ENCODE measurements around the gene UGT2A3. TPM values are rescaled to one million over a fixed set of nuclear protein-coding genes. Genes with fewer than 3 reads are reported as not detected.
"Not testable (repeated sequence)": the region's sequence is repeated elsewhere in the genome, so short reads cannot be mapped to it uniquely, and the experiment has no call there.

Gene UGT2A3
- not detected in 2 replicates for total RNA-seq

GRCh38 chr4:68951078-68951805, at the start of gene UGT2A3:
TSS of gene UGT2A3 (minus strand) at chr4:68951804. CDS start at chr4:68951760, 44 bp downstream.
- DNase-seq (ENCODE audit: low read depth in 2 of 2) = no peak

DNA sequence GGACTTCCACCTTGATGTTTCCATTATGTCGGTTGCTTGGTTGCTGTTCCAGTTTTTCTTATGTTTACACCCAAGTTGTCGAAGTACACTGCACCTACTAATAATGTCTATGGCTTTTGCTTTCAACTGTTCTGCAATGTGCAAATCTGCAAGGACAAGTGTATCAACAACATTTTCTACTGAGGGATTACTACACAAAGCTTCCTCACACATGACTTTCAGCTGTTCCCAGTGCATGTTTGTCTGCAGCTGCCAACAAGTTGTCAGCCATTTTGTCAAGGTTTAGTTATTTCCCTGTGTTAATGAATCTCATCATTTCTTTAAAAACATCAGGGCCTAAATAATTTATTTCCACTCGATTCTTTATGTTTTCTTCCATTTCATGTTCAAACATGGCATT, 45.4 kb upstream of the UGT2A3 start:
- DNase-seq (ENCODE audit: low read depth in 2 of 2) = no peak

DNA sequence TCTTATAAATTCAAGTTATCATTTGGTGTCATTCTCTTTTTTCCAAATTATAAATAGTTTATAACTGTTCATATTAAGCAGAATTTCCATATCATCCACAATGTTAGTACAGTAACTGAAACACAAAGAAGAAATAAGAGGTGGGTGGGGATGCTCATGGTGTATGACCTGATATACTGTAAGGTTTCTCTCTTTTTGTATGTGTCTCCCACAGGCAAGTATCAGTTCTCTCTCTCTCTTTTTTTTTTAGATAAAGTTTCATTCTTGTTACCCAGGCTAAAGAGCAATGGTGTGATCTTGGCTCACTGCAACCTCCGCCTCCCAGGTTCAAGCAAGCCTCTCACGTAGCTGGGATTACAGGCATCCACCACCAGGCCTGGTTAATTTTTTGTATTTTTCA, 43.7 kb upstream of the UGT2A3 start:
- DNase-seq (ENCODE audit: low read depth in 2 of 2) = no peak

DNA sequence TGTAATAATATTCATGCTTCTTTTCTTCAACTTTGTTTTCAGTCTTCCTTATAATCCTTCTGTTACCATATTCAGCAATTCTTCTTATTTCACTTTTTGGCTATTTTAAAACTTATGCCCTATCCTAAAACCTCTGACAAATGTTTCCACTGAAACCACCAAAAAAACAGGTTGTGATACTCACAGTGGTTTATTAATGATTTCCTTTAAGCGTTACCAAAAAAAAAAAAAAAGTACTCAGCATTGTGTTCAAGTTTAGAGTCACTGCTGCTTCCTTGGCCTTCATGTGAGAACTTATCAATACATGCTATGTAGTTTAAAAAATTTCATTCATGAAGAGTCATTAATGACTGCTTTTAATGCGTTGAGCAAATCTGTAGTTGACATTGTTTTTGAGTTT, 35.4 kb upstream of the UGT2A3 start:
- no peak for DNase-seq (ENCODE audit: low read depth in 2 of 2)

GRCh38 chr4:68985442-68985841, 33.8 kb upstream of the UGT2A3 start:
- DNase-seq (ENCODE audit: low read depth in 2 of 2) = no peak

DNA sequence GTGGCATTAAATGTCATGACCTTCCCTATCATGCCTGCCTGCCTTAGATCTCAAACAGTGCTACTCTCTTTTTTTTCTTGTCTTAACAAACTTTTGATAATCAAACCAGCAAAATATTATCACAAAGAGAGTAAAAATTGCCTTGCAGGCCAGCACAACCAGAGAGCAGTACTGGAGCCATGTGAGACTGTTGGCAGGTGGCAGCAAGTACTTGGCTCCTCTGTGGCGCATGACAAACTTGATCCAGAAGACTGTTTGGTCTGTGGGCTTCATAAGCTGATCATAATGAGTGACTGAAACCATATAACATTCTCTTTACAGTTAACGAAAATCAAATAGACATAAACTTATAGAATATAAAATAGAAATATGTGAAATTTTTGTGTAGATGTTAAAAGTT, 33.3 kb upstream of the UGT2A3 start:
- DNase-seq (ENCODE audit: low read depth in 2 of 2) = no peak

DNA sequence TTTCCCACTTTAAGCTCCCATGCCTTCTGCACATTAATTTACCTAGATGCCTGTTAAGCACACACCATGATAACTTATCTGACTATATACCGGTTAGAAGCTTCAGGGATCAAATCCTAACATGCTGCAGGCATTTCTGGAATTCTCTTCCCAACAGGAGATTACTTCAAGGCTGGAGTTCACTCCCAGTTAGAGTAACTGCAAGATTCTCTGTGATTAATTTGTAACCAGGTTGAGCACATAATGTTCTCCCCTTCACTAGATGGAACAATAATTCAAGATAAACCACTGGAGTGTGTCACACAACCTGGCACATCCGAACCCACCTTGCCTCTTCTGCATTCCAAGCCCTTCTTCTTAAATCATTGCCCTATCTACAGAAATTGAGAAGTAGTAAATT, 11.8 kb upstream of the UGT2A3 start:
- DNase-seq (ENCODE audit: low read depth in 2 of 2) = no peak

GRCh38 chr4:68962868-68963267, 11.3 kb upstream of the UGT2A3 start:
- DNase-seq (ENCODE audit: low read depth in 2 of 2) = no peak

DNA sequence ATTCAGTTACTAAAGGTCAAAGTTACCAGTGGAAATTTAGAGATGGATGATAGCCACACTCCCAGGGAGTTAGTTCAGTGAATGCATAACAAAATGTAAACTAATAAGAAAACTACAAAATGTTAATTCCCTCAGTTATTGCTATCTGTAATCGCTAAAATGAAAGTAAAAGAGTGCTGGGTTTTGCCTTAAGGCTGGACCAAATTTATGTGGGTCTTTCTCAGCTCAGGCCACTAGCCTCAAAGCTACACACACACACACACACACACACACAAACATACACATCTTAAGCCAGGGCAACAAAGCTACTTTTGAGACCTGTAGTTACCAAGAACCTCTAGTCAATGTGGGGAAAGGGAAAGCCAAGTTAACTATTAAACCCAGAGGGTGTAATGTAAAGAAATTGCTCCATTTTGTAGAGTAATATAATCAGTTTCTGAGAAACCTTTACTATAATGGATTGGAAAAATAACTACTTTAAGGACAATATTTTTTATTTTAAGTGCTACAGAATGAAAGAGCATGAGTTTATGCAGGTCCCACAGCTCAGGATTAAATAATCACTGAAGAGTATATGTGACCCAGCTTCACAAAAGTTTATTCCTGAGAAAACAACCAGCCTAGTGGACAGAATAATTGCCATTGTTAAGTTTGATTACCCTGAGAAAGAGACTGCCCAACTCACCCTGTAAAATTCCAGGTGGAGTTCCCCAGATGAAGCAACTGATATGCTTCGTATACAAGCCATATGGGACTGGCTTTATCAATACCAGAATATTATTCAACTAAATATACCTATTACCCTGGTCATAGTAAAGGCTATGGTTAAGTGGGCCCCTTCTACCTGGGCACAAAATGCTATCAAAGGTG, 8.9 kb upstream of the UGT2A3 start:
- no peak for DNase-seq (ENCODE audit: low read depth in 2 of 2)

DNA sequence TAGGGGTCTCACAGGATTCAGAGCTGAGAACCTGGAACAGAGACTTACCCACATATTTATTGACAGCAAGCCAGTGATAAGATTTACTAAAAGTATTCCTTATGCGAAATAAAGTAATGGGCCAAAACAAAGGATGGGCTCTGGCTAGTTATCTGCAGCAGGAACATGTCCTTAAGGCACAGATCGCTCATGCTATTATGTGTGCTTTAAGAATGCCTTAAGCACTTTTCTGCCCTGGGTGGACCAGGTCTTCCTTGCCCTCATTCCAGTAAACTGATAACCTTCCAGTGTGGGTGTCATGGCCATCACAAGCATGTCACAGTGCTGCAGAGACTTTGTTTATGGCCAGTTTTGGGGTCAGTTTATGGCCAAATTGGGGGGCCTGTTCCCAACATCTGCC, 7.5 kb upstream of the UGT2A3 start:
- not testable (repeated sequence) for DNase-seq (ENCODE audit: low read depth in 2 of 2)

DNA sequence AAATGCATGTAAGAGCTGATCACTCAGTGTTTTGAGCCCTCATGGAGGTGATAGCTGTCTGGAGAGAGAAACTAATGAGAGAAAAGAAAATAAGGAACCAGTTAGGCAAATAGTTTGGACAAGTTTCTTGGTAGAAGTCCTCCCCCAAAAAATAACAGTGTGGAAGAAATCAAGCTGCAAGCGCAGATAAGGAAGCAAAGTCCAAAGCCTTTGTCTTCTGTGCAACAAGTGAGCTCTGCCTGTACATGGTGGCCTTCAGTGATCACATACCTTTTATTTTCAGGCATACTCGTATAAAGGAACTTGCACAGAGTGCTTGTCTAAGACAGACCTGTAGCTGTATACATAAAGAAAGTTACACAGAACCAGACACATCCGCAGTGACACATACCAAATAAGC, 2.5 kb upstream of the UGT2A3 start:
- no peak for DNase-seq (ENCODE audit: low read depth in 2 of 2)

GRCh38 chr4:68953056-68953596, 1.5 kb upstream of the UGT2A3 start:
- DNase-seq (ENCODE audit: low read depth in 2 of 2) = no peak

- no peak for DNase-seq (ENCODE audit: low read depth in 2 of 2)
Measured at GRCh38 chr4:68951806-68952585, 392 bp upstream of the UGT2A3 start.

DNA sequence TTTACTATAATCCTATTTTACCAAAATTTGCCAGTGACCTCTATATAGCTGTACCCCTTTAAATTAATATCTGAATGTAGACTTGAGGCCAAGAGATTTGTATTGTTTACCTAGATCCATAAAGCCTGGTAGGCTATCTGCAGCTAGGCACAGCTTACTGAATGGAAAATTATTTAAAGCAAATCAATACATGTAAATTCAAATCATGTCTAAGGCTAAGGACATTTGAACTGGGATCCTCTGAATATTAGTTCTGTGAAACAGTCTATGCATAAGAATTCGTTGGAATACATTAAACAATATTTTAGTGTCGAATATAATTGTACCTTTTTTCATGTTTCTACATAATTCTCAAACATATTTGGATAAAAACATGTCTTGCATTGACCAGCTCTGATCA, 1.6 kb downstream of the UGT2A3 start:
- DNase-seq (ENCODE audit: low read depth in 2 of 2) = no peak

DNA sequence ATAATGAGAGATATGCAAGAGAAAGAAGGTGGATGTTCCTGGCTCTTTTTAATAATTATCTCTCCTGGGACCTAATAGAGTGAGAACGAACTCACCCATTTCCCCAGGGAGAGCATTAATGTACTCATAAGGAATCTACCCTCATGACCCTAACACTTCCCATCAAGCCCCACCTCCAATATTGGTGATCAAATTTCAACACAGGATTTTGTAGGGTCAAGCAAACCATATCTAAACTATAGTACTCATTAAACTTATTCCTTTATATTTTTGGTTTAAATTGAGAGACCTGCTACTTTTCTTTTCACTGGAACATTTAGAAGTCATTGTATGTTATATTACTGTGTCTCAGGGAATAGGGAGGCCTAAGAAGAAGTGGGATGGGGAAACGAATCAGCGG, 2.6 kb downstream of the UGT2A3 start:
- no peak for DNase-seq (ENCODE audit: low read depth in 2 of 2)

GRCh38 chr4:68948044-68948743, 3.4 kb downstream of the UGT2A3 start:
- DNase-seq (ENCODE audit: low read depth in 2 of 2) = no peak

DNA sequence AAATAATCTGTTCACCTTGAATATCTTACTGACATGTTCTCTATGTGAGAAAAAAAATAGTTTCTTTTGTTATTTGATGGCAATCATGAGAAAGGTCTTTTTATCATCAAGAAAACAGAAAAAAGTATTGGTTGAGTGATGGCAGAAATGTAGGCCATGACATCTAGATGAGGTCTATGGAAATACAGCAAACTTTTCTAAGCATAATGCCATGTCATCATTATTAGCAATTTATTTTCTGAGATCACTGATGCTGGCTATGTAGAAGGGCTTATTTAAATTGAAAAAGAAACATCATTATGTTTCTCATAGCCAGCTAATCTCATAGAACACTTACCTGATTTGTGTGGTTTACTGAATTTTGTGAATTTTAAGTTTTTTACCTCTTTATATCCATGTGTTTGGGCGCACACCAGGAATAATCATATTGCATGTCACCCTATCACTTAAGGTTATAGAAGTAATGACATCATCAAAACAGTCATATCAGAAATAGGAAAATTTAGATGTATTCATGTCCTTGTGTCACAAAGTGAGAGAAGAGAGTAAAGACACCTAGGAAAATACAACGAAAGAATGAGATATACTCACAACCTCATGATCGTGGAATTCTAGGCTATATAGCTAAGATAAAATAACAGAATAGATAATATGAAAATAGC, 22.4 kb downstream of the UGT2A3 start:
- no peak for DNase-seq (ENCODE audit: low read depth in 2 of 2)

GRCh38 chr4:68927165-68927564, 24.4 kb downstream of the UGT2A3 start:
- no peak for DNase-seq (ENCODE audit: low read depth in 2 of 2)

DNA sequence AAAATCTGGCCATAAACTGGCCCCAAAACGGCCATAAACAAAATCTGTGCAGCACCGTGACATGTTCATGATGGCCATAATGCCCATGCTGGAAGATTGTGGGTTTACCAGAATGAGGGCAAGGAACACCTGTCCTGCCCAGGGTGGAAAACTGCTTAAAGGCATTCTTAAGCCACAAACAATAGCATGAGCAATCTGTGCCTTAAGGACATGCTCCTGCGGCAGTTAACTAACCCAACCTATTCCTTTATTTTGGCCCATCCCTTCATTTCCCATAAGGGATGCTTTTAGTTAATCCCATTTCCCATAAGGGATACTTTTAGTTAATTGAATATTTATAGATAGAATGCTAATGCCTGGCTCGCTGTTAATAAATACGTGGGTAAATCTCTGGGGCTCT, 29.4 kb downstream of the UGT2A3 start:
- not testable (repeated sequence) for DNase-seq (ENCODE audit: low read depth in 2 of 2)

DNA sequence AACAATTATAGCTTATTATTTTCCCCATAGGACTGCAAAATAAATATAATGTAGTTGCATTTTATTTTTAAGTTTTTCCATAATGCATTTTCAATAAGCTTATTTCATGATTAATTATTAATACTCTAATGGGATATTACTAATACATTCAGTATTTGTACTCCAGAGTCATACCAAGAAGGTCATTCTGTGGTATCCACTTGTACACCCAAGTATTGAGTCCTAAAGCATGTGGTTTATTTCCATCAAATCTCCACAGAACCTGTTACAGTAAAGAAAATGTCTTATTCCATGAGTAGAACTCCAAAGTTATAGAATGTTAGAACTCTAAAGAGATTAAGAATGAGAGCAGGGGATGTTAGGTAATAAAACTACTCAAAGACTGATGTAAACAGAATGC, 30.6 kb downstream of the UGT2A3 start:
- DNase-seq (ENCODE audit: low read depth in 2 of 2) = no peak

DNA sequence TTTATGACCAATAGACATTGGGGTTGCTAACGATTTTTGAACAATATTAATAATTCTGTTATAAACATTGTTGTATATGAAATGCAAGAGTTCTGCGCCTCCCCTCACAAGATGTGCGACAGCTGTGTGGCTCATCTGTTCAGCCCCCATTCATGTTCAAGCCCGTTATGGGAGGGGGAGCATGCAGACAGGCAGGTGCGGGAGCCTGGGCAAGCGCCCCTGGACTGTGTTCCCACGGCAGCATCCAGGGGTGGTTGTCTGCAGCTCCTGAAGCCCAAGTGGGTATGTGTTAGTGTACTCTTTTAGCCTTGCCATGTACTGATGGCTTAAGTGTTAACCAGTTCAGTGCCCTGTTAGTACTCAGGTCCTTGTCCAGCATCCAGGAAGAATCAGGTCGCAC, 34.6 kb downstream of the UGT2A3 start:
- no peak for DNase-seq (ENCODE audit: low read depth in 2 of 2)

All from dermis microvascular lymphatic vessel endothelial cell (primary cell).